Measurements from ENCODE around the gene BATF3.

BATF3 gene

DNA sequence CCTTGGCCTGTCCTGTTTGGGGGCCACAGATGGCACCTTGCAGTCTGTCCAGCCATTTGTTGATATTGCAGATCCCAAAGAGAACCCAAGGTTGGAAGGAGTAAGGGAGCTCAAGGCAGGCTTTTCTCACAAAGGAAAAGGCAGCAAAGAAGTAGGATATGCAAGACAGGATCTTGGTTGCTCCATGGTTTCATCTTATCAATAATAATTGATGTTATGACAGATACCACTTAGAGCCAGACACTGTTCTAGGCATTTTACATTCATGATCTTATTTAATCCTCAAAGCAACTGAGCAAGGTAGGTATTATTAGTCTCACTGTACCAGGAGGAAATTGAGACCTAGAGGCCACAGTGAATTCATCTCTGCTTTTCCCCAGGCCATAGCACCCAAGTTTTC lies 28.8 kb downstream of the BATF3 start:
- TF ChIP-seq CTCF (conservative IDR thresholded peaks at IDR 0.05; ENCODE audit: low read depth), result no peak
- DNase-seq (ENCODE audit: low spot score), result no peak
- no peak overlapping the region; the same call in 1 of the 2 replicates for H3K27ac ChIP-seq
- POLR2A ChIA-PET (ENCODE audit: low non-redundant PET), result no interaction called here
- CTCF ChIA-PET, result interaction anchor here (0.6 to 1.2 kb wide), 2 partner anchors 28 to 392 kb away, joined by 3 read pairs; partner anchors contain the start of gene BATF3

GRCh38 chr1:212670301-212670700 lies 29.3 kb downstream of the BATF3 start:
- ChIA-PET CTCF (no interaction called here), POLR2A (ENCODE audit: low non-redundant PET) (no interaction called here)

GRCh38 chr1:212669600-212669999 lies 30.0 kb downstream of the BATF3 start:
- ChIA-PET POLR2A (ENCODE audit: low non-redundant PET) (no interaction called here), CTCF (no interaction called here)
- TF ChIP-seq CTCF (conservative IDR thresholded peaks at IDR 0.05; ENCODE audit: low read depth), result no peak
- no peak overlapping the region for H3K27ac ChIP-seq
- DNase-seq (ENCODE audit: low spot score), result no peak

More at GRCh38 chr1:212670301-212670700, 29.3 kb downstream of the BATF3 start:
- TF ChIP-seq CTCF (conservative IDR thresholded peaks at IDR 0.05; ENCODE audit: low read depth), result no peak
- no peak overlapping the region for H3K27ac ChIP-seq
- no peak for DNase-seq (ENCODE audit: low spot score)

- no peak for TF ChIP-seq CTCF (conservative IDR thresholded peaks at IDR 0.05; ENCODE audit: low read depth)
- CTCF ChIA-PET, result no interaction called here
- H3K27ac ChIP-seq, result no peak overlapping the region
- DNase-seq (ENCODE audit: low spot score), result no peak
- POLR2A ChIA-PET (ENCODE audit: low non-redundant PET), result no interaction called here
These were observed 30.5 kb downstream of the BATF3 start for GRCh38 chr1:212669102-212669501.

DNA sequence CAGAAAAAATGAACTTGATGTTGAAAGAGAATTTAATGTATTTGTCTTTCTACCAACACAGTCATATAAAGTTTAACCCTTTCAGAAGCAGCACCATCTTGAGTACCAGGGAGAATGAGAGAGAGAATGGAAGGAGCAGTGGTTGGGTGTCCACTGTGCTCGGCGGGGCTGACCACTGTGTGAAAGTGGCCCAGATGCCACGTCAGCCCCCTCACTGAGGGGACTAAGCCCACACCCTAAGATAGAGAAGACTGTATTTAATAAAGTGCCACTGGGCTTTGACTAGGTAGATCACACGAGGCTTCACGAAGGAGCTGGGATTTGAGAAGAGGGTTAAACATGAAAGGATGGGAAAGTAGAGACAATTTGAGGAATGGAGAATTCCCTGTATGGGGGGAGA lies 31.2 kb downstream of the BATF3 start:
- no peak overlapping the region for H3K27ac ChIP-seq
- ChIA-PET CTCF (interaction anchor here (1.5 kb wide), 1 partner anchor 81 kb away, joined by 4 read pairs; no protein-coding TSS in a partner anchor), POLR2A (ENCODE audit: low non-redundant PET) (no interaction called here)
- no peak for TF ChIP-seq CTCF (conservative IDR thresholded peaks at IDR 0.05; ENCODE audit: low read depth)
- no peak for DNase-seq (ENCODE audit: low spot score)

- peak; percentile 55 for DNase-seq (ENCODE audit: low spot score)
- ChIA-PET POLR2A (ENCODE audit: low non-redundant PET) (no interaction called here), CTCF (interaction anchor here (0.6 to 1.5 kb wide), 2 partner anchors 82 to 403 kb away, joined by 4 to 5 read pairs; no protein-coding TSS in a partner anchor)
- peak overlapping the region; percentile 83 for H3K27ac ChIP-seq
- no peak for TF ChIP-seq CTCF (conservative IDR thresholded peaks at IDR 0.05; ENCODE audit: low read depth)
These were observed 32.2 kb downstream of the BATF3 start for GRCh38 chr1:212667223-212668139.
